Spleen (tissue), 7 donors: ENCODE measurements around the gene PRKCA.
A peak's percentile ranks its signal among the peaks of the same experiment; 100 is the strongest.

ENCODE experiments used
- CTCF ChIP-seq, 11 experiments: fragments of 200-600 bp in 7 of 11; fragments of 450-650 bp in 4 of 11; sonication (generic) in 4 of 11; IDR thresholded peaks in 8 of 11; conservative IDR thresholded peaks in 3 of 11; 1 replicate in 7 of 11; 2 replicates in 4 of 11; pipeline versions ENCODE4 v1.4.0 to v1.8.0; 2016 to 2021; ENCODE audit warnings: antibody characterized with exemption in 11 of 11, inconsistent platforms in 4 of 11, mild to moderate bottlenecking in 1 of 11
- POLR2A ChIP-seq, 3 donors: fragments of 450-650 bp; IDR thresholded peaks; one replicate each; pipeline ENCODE4 v1.5.1; 2017; ENCODE audit warnings: antibody characterized with exemption in 3 of 3, mild to moderate bottlenecking in 1 of 3
- POLR2AphosphoS5 ChIP-seq, 3 donors: sonication (generic); formaldehyde crosslinking; IDR thresholded peaks; one replicate each; pipeline ENCODE4 v1.5.1; 2017; ENCODE audit warnings: antibody characterized with exemption in 3 of 3
- donor health status: DM: no; HTN: no; CAD: no; lungs with moderate emphysema.
- donor health status: DM: no; HTN: no; CAD: no.
- donor health status: DM: no; HTN: no; CAD: no.

GRCh38 chr17:66676421-66676820 lies 374.0 kb downstream of the PRKCA start:
- no peak for TF ChIP-seq CTCF (IDR thresholded peaks at IDR 0.05 in 8 of 11, conservative IDR thresholded peaks at IDR 0.05 in 3 of 11)
- TF ChIP-seq POLR2A (IDR thresholded peaks at IDR 0.05), result no peak
- TF ChIP-seq POLR2AphosphoS5 (IDR thresholded peaks at IDR 0.05), result peak in 1 of 3 donors; percentile 10
